ENCODE data around the gene SLC25A51. TPM values are rescaled to one million over a fixed set of nuclear protein-coding genes. Genes with fewer than 3 reads are reported as not detected.

Gene SLC25A51
- total RNA-seq, 4 donors from 2014 or later, result 29.0 to 41.9 (median 39.3) TPM

DNA sequence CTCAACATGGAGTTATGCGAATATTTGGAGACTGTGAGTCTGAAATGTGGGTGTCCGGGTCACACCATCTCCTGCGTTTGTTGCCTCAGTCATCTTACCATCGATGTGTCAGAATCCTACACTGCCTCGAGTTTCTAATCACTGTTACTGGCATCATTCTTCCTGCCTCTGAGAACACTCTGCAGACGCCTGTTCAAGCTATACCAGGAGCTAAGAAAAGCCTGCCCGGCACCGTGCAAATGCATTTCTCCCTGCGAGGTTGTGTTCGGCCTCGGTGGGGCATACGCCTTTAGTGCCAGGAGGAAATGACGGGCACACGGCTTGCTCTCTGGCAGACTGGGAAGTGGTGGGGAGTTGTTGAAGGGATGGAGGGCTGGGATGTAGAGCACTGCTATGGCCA, 31.2 kb upstream of the SLC25A51 start:
- no peak for TF ChIP-seq EP300 (IDR thresholded peaks at IDR 0.05)
- TF ChIP-seq POLR2AphosphoS5 (IDR thresholded peaks at IDR 0.05), result no peak
- no peak for TF ChIP-seq POLR2A (IDR thresholded peaks at IDR 0.05; ENCODE audit: low read depth)
- TF ChIP-seq, protein P1, sequence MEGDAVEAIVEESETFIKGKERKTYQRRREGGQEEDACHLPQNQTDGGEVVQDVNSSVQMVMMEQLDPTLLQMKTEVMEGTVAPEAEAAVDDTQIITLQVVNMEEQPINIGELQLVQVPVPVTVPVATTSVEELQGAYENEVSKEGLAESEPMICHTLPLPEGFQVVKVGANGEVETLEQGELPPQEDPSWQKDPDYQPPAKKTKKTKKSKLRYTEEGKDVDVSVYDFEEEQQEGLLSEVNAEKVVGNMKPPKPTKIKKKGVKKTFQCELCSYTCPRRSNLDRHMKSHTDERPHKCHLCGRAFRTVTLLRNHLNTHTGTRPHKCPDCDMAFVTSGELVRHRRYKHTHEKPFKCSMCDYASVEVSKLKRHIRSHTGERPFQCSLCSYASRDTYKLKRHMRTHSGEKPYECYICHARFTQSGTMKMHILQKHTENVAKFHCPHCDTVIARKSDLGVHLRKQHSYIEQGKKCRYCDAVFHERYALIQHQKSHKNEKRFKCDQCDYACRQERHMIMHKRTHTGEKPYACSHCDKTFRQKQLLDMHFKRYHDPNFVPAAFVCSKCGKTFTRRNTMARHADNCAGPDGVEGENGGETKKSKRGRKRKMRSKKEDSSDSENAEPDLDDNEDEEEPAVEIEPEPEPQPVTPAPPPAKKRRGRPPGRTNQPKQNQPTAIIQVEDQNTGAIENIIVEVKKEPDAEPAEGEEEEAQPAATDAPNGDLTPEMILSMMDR (IDR thresholded peaks at IDR 0.05), result no peak
- no peaks in the 10 kb centered on the region for H3K27me3 ChIP-seq
- intact Hi-C loops (cut with DNase I), result no loop called here
- WGBS, result 92% methylated on average over 14 of the region's 14 CpGs
- no peak for DNase-seq (ENCODE audit: extremely low spot score)
- no peaks in the 10 kb centered on the region for H3K9me3 ChIP-seq
- H3K4me3 ChIP-seq, result no peak overlapping the region
- peaks cover 16 to 35% (median 24%) of the 10 kb centered on the region in 4 donors for H3K4me1 ChIP-seq
- peaks cover 0 to 3% (median 0%) of the 10 kb centered on the region in 4 donors for H3K36me3 ChIP-seq
- H3K27ac ChIP-seq (replicated peaks in 1 of 4), result no peak overlapping the region

- Histone ChIP-seq H3K36me3 (peaks cover 0 to 4% (median 2%) of the 10 kb centered on the region in 4 donors), H3K4me1 (peaks cover 22 to 33% (median 30%) of the 10 kb centered on the region in 4 donors), H3K9me3 (no peaks in the 10 kb centered on the region), H3K27ac (replicated peaks in 1 of 4) (no peak overlapping the region), H3K4me3 (no peak overlapping the region), H3K27me3 (no peaks in the 10 kb centered on the region)
- no peak for DNase-seq (ENCODE audit: extremely low spot score)
- intact Hi-C loops (cut with DNase I), result no loop called here
- TF ChIP-seq EP300 (IDR thresholded peaks at IDR 0.05), result no peak
- TF ChIP-seq POLR2AphosphoS5 (IDR thresholded peaks at IDR 0.05), result no peak
- TF ChIP-seq, protein P1 (IDR thresholded peaks at IDR 0.05), result no peak
- TF ChIP-seq POLR2A (IDR thresholded peaks at IDR 0.05; ENCODE audit: low read depth), result no peak
- WGBS, result 98% methylated on average over 5 of the region's 5 CpGs
These were observed 27.7 kb upstream of the SLC25A51 start for GRCh38 chr9:37931592-37931991.

DNA sequence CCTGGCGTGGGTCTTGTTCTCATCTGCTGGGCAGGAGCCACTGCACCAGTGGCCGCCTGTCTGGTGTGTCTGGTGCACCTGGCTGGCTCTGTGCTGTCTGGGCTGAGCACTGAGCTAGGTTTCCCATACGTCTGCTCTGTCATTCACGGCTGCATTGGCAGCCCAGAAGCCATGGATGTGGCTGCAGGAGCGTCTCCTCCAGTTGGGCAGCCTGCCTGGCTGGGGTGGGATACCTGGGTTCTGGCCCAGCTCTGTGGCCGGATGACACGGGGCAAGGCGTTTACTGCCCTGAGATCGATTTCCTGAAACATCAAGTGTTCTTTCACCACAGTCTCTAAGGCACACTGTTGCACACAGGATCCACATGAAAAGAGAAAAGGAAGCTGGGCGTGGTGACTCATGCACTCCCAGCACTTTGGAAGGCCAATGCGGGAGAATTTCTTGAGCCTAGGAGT, 25.5 kb upstream of the SLC25A51 start:
- DNase-seq (ENCODE audit: extremely low spot score), result no peak
- TF ChIP-seq POLR2AphosphoS5 (IDR thresholded peaks at IDR 0.05) (no peak), POLR2A (IDR thresholded peaks at IDR 0.05; ENCODE audit: low read depth) (no peak), EP300 (IDR thresholded peaks at IDR 0.05) (no peak)
- TF ChIP-seq, protein P1 (IDR thresholded peaks at IDR 0.05), result no peak

GRCh38 chr9:37928552-37929430, 24.9 kb upstream of the SLC25A51 start:
- intact Hi-C loops (cut with DNase I), result loop anchor here (10.0 kb wide), 1 partner anchor 66 kb away; no protein-coding TSS in a partner anchor
- Histone ChIP-seq H3K36me3 (peaks cover 0 to 4% (median 1%) of the 10 kb centered on the region in 4 donors), H3K27ac (replicated peaks in 1 of 4) (no peak overlapping the region), H3K9me3 (no peaks in the 10 kb centered on the region), H3K27me3 (no peaks in the 10 kb centered on the region), H3K4me3 (no peak overlapping the region), H3K4me1 (peaks cover 21 to 36% (median 30%) of the 10 kb centered on the region in 4 donors)
- TF ChIP-seq EP300 (IDR thresholded peaks at IDR 0.05), result no peak
- 87% methylated on average over 12 of the region's 20 CpGs for WGBS
- no peak for DNase-seq (ENCODE audit: extremely low spot score)

More for the DNA sequence above, 25.5 kb upstream of the SLC25A51 start:
- no peak overlapping the region for H3K4me3 ChIP-seq
- no peaks in the 10 kb centered on the region for H3K9me3 ChIP-seq
- H3K4me1 ChIP-seq, result peaks cover 21 to 36% (median 30%) of the 10 kb centered on the region in 4 donors
- H3K27me3 ChIP-seq, result no peaks in the 10 kb centered on the region
- H3K36me3 ChIP-seq, result peaks cover 0 to 4% (median 2%) of the 10 kb centered on the region in 4 donors
- WGBS, result 78% methylated on average over 4 of the region's 11 CpGs
- no peak overlapping the region for H3K27ac ChIP-seq (replicated peaks in 1 of 4)
- intact Hi-C loops (cut with DNase I), result loop anchor here (10.0 kb wide), 1 partner anchor 65 kb away; no protein-coding TSS in a partner anchor
